Nephron progenitor cell (in vitro differentiated cells): ENCODE data around the gene FRAT2.

Experiments used
- DNase-seq: peaks from one replicate; pipeline ENCODE4 v3.0.0; 2021
- H3K27ac Mint-ChIP-seq: 2 replicates; pipeline ENCODE4 v1.8.0; 2021; ENCODE audit warnings: mild to moderate bottlenecking, moderate library complexity, mixed read lengths
- H3K27me3 Mint-ChIP-seq: 2 replicates; pipeline ENCODE4 v1.8.0; 2021; ENCODE audit warnings: mild to moderate bottlenecking, low read depth, mixed read lengths; ENCODE audit not compliant: poor library complexity
- H3K36me3 Mint-ChIP-seq: 2 replicates; pipeline ENCODE4 v1.8.0; 2021; ENCODE audit warnings: low read depth, mixed read lengths
- H3K4me1 Mint-ChIP-seq: 2 replicates; pipeline ENCODE4 v1.8.0; 2021; ENCODE audit warnings: mixed read lengths
- H3K4me3 Mint-ChIP-seq: 2 replicates; pipeline ENCODE4 v1.8.0; 2021; ENCODE audit warnings: mild to moderate bottlenecking, moderate library complexity, mixed read lengths
- H3K9me3 Mint-ChIP-seq: 2 replicates; pipeline ENCODE4 v1.8.0; 2021; ENCODE audit warnings: mild to moderate bottlenecking, moderate library complexity, mixed read lengths
- CTCF ChIP-seq: fragments of 200-600 bp; sonication (generic); IDR thresholded peaks from 2 replicates; pipeline ENCODE4 v1.5.0; 2021; ENCODE audit warnings: antibody characterized with exemption

FRAT2 gene

GRCh38 chr10:97334370-97335175, at the start of gene FRAT2:
TSS of gene FRAT2 (minus strand) at chr10:97334729. CDS start at chr10:97334572, 157 bp downstream.
- Mint-ChIP-seq H3K4me3 (peak within 1 kb of the TSS; percentile 87), H3K27me3 (peaks cover 73% of the 10 kb centered on the region), H3K27ac (peak within 1 kb of the TSS; percentile 98), H3K9me3 (no peaks in the 10 kb centered on the region), H3K36me3 (peaks cover 11% of the 10 kb centered on the region), H3K4me1 (peaks cover 52% of the 10 kb centered on the region)
- peak; percentile 89 for DNase-seq
- TF ChIP-seq CTCF = no peak

GRCh38 chr10:97384156-97384555, 49.6 kb upstream of the FRAT2 start:
- TF ChIP-seq CTCF = no peak
- Mint-ChIP-seq H3K9me3 (no peaks in the 10 kb centered on the region), H3K4me1 (no peaks in the 10 kb centered on the region), H3K27me3 (no peaks in the 10 kb centered on the region), H3K4me3 (no peak overlapping the region), H3K27ac (no peak overlapping the region), H3K36me3 (peaks cover 33% of the 10 kb centered on the region)
- no peak for DNase-seq

- H3K9me3 Mint-ChIP-seq = no peaks in the 10 kb centered on the region
- H3K27me3 Mint-ChIP-seq = no peaks in the 10 kb centered on the region
- H3K4me3 Mint-ChIP-seq = no peak overlapping the region
- H3K27ac Mint-ChIP-seq = peak overlapping the region; percentile 87
- TF ChIP-seq CTCF = no peak
- H3K36me3 Mint-ChIP-seq = peaks cover 24% of the 10 kb centered on the region
- no peak for DNase-seq
- H3K4me1 Mint-ChIP-seq = no peaks in the 10 kb centered on the region
Observed at GRCh38 chr10:97383159-97383558, 48.6 kb upstream of the FRAT2 start.

- Mint-ChIP-seq H3K36me3 (peaks cover 17% of the 10 kb centered on the region), H3K27me3 (no peaks in the 10 kb centered on the region), H3K9me3 (no peaks in the 10 kb centered on the region), H3K4me3 (no peak overlapping the region), H3K4me1 (no peaks in the 10 kb centered on the region), H3K27ac (no peak overlapping the region)
- DNase-seq = no peak
- TF ChIP-seq CTCF = no peak
Observed at GRCh38 chr10:97381626-97382025, 47.1 kb upstream of the FRAT2 start.

- no peak overlapping the region for H3K27ac Mint-ChIP-seq
- TF ChIP-seq CTCF = no peak
- H3K27me3 Mint-ChIP-seq = no peaks in the 10 kb centered on the region
- no peaks in the 10 kb centered on the region for H3K9me3 Mint-ChIP-seq
- DNase-seq = no peak
- H3K4me3 Mint-ChIP-seq = no peak overlapping the region
- peaks cover 18% of the 10 kb centered on the region for H3K36me3 Mint-ChIP-seq
- no peaks in the 10 kb centered on the region for H3K4me1 Mint-ChIP-seq
Observed at GRCh38 chr10:97380516-97380915, 46.0 kb upstream of the FRAT2 start.
